K562 (cell line): ENCODE measurements around the gene RAB25. TPM values are rescaled to one million over a fixed set of nuclear protein-coding genes. Genes with fewer than 3 reads are reported as not detected.

ENCODE experiments used
- ASH1L ChIP-seq: fragments of 450-650 bp; IDR thresholded peaks from 2 replicates; pipeline ENCODE4 v1.6.1; 2018; ENCODE audit warnings: borderline replicate concordance, mild to moderate bottlenecking, low read depth; ENCODE audit not compliant: partially characterized antibody
- CREB1 ChIP-seq, 2 experiments: sonication (generic) in 1 of 2; formaldehyde crosslinking in 1 of 2; IDR thresholded peaks; 2 replicates each; pipeline versions ENCODE4 v1.6.1 to v1.8.0; 2012 to 2022; ENCODE audit warnings: inconsistent platforms in 1 of 2, mild to moderate bottlenecking in 1 of 2, missing genetic modification reagents in 1 of 2, moderate library complexity in 1 of 2
- KLF6 ChIP-seq: fragments of 250-450 bp; sonication (Bioruptor Pico); IDR thresholded peaks from 2 replicates; pipeline ENCODE4 v1.4.0; 2020; ENCODE audit warnings: mild to moderate bottlenecking, moderate library complexity, borderline replicate concordance
- PML ChIP-seq: IDR thresholded peaks from 2 replicates; pipeline ENCODE4 v1.6.1; 2012; ENCODE audit warnings: low read length, inconsistent platforms
- RNF2 ChIP-seq: sonication (generic); IDR thresholded peaks from 2 replicates; pipeline ENCODE4 v1.6.1; 2016
- SMC3 ChIP-seq: conservative IDR thresholded peaks from 2 replicates; pipeline ENCODE4 v1.6.1; 2011; ENCODE audit warnings: low read depth, low read length, improper control_type of control experiment; ENCODE audit not compliant: insufficient read depth
- SNRNP70 ChIP-seq: fragments of 200-400 bp; formaldehyde crosslinking; optimal IDR thresholded peaks from 2 replicates; pipeline ENCODE3; 2017; ENCODE audit warnings: low read depth, low read length
- STAG1 ChIP-seq: sonication (generic); formaldehyde crosslinking; IDR thresholded peaks from 2 replicates; pipeline ENCODE4 v1.5.0; 2020; ENCODE audit warnings: missing genetic modification reagents, borderline replicate concordance
- ZNF695 ChIP-seq: fragments of 450-650 bp; formaldehyde crosslinking; IDR thresholded peaks from 2 replicates; pipeline ENCODE4 v1.4.0; 2020; ENCODE audit warnings: mild to moderate bottlenecking, moderate library complexity
- ZNF76 ChIP-seq: fragments of 250-450 bp; sonication (Bioruptor Pico); IDR thresholded peaks from 2 replicates; pipeline ENCODE4 v1.4.0; 2020; ENCODE audit warnings: mild to moderate bottlenecking, moderate library complexity, borderline replicate concordance
- polyA plus RNA-seq, 8 experiments: library from polyadenylated mRNA; depleted of rRNA in 4 of 8; stranded (reverse) in 5 of 8; unstranded in 3 of 8; fragments of >200 nt; fragmentation: Nextera tagmentation in 2 of 8; fragmentation: Illumina TruSeq in 1 of 8; extraction: Ambion mirVana in 2 of 8; extraction: Trizol in 1 of 8; gene quantifications; 2 replicates each; pipeline versions ENCODE4 v1.2.1 to v1.2.3, GENCODE V29; 2011 to 2014; ENCODE audit warnings: inconsistent platforms in 1 of 8, missing spikeins in 1 of 8
- total RNA-seq, 7 experiments: library from RNA; depleted of rRNA in 6 of 7; stranded (reverse); fragments of >200 nt in 6 of 7; fragmentation: Illumina TruSeq in 2 of 7; extraction: Trizol in 2 of 7; gene quantifications; 2 replicates each; pipeline versions ENCODE4 v1.2.1 to v1.2.3, GENCODE V29; 2011 to 2021; ENCODE audit warnings: low replicate concordance in 1 of 7
- TF ChIP-seq, protein P1 (sequence below): sonication (generic); formaldehyde crosslinking; IDR thresholded peaks from 2 replicates; pipeline ENCODE4 v1.8.1; 2023; ENCODE audit warnings: missing genetic modification reagents, mild to moderate bottlenecking, borderline replicate concordance
- TF ChIP-seq, protein P2 (sequence below), 2 experiments: IDR thresholded peaks; 2 replicates each; pipeline ENCODE4 v1.6.1; 2011; ENCODE audit warnings: borderline replicate concordance in 1 of 2, control low read depth in 1 of 2, low read depth in 1 of 2, low read length in 1 of 2, mild to moderate bottlenecking in 1 of 2, mixed read lengths in 1 of 2, moderate library complexity in 1 of 2; ENCODE audit not compliant: insufficient read depth in 1 of 2, insufficient read length in 1 of 2, poor library complexity in 1 of 2, severe bottlenecking in 1 of 2; ENCODE audit errors: extremely low read depth in 1 of 2
- TF ChIP-seq, protein P3 (sequence below), 2 experiments: fragments of 450-650 bp; formaldehyde crosslinking in 1 of 2; IDR thresholded peaks; 2 replicates each; pipeline versions ENCODE4 v1.4.0 to v1.6.1; 2014 to 2020; ENCODE audit warnings: mild to moderate bottlenecking in 2 of 2, borderline replicate concordance in 1 of 2, low read depth in 1 of 2

RAB25 gene
- total and polyA plus RNA-seq, 9 of the 15 experiments (the other 6 are each of a cell fraction or from before 2014, with no cell fraction given): 0.10 to 0.27 (median 0.13) TPM; not detected in 6

DNA sequence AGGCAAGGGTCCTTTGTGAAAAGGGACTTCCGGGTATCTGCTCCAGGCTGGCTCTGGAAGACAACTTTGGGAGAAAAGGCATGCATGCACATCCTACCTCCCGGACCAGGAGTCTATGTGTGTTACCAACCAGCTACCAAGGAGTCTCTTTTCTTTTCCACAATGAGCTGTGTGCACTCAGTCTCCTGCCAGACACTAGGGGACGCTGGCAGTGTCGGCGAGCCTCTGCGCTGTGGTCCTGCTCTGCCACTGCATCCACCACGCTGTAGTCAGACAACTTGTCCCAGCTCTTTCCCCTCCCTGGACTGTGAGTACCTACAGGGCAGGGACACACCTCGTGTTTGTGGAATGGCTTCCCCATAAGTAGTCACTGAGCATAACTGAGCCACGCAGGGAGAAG lies 35.1 kb upstream of the RAB25 start (continued):
- TF ChIP-seq, protein P1, sequence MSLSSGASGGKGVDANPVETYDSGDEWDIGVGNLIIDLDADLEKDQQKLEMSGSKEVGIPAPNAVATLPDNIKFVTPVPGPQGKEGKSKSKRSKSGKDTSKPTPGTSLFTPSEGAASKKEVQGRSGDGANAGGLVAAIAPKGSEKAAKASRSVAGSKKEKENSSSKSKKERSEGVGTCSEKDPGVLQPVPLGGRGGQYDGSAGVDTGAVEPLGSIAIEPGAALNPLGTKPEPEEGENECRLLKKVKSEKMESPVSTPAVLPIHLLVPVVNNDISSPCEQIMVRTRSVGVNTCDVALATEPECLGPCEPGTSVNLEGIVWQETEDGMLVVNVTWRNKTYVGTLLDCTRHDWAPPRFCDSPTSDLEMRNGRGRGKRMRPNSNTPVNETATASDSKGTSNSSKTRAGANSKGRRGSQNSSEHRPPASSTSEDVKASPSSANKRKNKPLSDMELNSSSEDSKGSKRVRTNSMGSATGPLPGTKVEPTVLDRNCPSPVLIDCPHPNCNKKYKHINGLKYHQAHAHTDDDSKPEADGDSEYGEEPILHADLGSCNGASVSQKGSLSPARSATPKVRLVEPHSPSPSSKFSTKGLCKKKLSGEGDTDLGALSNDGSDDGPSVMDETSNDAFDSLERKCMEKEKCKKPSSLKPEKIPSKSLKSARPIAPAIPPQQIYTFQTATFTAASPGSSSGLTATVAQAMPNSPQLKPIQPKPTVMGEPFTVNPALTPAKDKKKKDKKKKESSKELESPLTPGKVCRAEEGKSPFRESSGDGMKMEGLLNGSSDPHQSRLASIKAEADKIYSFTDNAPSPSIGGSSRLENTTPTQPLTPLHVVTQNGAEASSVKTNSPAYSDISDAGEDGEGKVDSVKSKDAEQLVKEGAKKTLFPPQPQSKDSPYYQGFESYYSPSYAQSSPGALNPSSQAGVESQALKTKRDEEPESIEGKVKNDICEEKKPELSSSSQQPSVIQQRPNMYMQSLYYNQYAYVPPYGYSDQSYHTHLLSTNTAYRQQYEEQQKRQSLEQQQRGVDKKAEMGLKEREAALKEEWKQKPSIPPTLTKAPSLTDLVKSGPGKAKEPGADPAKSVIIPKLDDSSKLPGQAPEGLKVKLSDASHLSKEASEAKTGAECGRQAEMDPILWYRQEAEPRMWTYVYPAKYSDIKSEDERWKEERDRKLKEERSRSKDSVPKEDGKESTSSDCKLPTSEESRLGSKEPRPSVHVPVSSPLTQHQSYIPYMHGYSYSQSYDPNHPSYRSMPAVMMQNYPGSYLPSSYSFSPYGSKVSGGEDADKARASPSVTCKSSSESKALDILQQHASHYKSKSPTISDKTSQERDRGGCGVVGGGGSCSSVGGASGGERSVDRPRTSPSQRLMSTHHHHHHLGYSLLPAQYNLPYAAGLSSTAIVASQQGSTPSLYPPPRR (CRISPR knock-in tag): no peak
- TF ChIP-seq STAG1 (0 out of 2 replicates have a peak, but pooled peaks have one; percentile 3), ASH1L (no peak), ZNF695 (CRISPR knock-in tag) (no peak), RNF2 (no peak), SMC3 (peak; percentile 62), PML (no peak), SNRNP70 (no peak), CREB1 (IDR thresholded peaks at IDR 0.05) (no peak), CREB1 (CRISPR knock-in tag; IDR thresholded peaks at IDR 0.05) (no peak), ZNF76 (CRISPR knock-in tag) (no peak), KLF6 (no peak)
- TF ChIP-seq, protein P2, sequence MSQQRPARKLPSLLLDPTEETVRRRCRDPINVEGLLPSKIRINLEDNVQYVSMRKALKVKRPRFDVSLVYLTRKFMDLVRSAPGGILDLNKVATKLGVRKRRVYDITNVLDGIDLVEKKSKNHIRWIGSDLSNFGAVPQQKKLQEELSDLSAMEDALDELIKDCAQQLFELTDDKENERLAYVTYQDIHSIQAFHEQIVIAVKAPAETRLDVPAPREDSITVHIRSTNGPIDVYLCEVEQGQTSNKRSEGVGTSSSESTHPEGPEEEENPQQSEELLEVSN (IDR thresholded peaks at IDR 0.05; ENCODE audit: borderline replicate concordance in 1 of 2, extremely low read depth in 1 of 2, insufficient read depth in 1 of 2, insufficient read length in 1 of 2, low read depth in 1 of 2, low read length in 1 of 2, poor library complexity in 1 of 2, severe bottlenecking in 1 of 2): no peak
- TF ChIP-seq, protein P3, sequence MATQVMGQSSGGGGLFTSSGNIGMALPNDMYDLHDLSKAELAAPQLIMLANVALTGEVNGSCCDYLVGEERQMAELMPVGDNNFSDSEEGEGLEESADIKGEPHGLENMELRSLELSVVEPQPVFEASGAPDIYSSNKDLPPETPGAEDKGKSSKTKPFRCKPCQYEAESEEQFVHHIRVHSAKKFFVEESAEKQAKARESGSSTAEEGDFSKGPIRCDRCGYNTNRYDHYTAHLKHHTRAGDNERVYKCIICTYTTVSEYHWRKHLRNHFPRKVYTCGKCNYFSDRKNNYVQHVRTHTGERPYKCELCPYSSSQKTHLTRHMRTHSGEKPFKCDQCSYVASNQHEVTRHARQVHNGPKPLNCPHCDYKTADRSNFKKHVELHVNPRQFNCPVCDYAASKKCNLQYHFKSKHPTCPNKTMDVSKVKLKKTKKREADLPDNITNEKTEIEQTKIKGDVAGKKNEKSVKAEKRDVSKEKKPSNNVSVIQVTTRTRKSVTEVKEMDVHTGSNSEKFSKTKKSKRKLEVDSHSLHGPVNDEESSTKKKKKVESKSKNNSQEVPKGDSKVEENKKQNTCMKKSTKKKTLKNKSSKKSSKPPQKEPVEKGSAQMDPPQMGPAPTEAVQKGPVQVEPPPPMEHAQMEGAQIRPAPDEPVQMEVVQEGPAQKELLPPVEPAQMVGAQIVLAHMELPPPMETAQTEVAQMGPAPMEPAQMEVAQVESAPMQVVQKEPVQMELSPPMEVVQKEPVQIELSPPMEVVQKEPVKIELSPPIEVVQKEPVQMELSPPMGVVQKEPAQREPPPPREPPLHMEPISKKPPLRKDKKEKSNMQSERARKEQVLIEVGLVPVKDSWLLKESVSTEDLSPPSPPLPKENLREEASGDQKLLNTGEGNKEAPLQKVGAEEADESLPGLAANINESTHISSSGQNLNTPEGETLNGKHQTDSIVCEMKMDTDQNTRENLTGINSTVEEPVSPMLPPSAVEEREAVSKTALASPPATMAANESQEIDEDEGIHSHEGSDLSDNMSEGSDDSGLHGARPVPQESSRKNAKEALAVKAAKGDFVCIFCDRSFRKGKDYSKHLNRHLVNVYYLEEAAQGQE (IDR thresholded peaks at IDR 0.05; ENCODE audit: borderline replicate concordance): peak; percentile 50
- TF ChIP-seq, protein P3 (CRISPR knock-in tag; IDR thresholded peaks at IDR 0.05; ENCODE audit: low read depth): no peak
